ENCODE measurements around the gene ALAS1.

The ALAS1 gene

DNA sequence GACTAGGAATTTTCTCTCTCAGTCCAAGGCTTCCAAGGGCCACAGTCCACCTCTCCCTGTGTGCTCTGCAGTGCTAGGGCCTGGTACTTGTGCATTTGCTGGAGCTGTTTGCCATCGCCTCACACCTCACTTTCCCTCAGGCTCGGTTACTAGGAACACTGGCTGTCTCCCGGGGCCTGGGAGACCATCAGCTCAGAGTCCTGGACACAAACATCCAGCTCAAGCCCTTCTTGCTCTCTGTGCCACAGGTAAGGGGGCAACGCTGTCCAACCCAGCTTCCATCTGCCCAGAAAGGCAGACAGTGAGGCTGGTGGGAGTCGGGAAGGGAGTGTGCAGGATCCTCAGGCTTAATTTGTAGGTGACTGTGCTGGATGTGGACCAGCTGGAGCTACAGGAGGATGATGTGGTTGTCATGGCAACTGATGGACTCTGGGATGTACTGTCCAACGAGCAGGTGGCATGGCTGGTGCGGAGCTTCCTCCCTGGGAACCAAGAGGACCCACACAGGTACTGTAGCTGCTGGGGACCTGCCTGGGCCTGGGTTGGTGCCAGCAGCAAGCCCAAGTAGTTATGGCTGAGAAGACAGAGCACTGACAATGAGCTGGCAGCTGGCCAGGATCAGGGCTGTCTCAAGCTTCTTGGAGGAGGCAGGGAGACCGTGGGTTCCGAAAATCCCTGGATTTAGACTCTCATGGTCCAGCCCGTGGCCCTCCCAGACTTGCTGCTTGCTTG, 51.0 kb downstream of the ALAS1 start:
- peak in 4 of 56 donors; percentile 22 to 46 (median 28) for DNase-seq

- DNase-seq, result no peak
These were observed 51.7 kb downstream of the ALAS1 start for GRCh38 chr3:52249683-52250082.

DNA sequence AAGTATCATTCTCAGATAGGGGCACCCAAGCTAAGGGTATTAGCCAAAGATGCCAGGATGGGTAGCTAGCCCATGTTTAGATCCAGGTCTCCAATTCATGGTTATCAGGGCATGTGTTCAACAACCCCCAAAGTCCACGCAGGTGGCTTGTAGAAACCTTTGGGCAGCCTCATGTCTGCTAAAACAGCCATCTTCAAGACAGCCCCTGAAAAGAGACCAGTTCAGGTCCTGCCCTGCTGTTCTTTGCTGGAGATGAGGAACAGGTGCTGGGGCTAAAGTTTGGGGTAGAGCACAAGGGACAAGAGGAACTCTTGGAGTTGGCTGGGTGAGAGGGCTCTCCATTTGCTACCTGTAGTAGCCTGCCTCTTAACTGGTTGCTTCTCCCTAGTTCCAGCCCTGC, 52.2 kb downstream of the ALAS1 start:
- DNase-seq, result no peak

DNA sequence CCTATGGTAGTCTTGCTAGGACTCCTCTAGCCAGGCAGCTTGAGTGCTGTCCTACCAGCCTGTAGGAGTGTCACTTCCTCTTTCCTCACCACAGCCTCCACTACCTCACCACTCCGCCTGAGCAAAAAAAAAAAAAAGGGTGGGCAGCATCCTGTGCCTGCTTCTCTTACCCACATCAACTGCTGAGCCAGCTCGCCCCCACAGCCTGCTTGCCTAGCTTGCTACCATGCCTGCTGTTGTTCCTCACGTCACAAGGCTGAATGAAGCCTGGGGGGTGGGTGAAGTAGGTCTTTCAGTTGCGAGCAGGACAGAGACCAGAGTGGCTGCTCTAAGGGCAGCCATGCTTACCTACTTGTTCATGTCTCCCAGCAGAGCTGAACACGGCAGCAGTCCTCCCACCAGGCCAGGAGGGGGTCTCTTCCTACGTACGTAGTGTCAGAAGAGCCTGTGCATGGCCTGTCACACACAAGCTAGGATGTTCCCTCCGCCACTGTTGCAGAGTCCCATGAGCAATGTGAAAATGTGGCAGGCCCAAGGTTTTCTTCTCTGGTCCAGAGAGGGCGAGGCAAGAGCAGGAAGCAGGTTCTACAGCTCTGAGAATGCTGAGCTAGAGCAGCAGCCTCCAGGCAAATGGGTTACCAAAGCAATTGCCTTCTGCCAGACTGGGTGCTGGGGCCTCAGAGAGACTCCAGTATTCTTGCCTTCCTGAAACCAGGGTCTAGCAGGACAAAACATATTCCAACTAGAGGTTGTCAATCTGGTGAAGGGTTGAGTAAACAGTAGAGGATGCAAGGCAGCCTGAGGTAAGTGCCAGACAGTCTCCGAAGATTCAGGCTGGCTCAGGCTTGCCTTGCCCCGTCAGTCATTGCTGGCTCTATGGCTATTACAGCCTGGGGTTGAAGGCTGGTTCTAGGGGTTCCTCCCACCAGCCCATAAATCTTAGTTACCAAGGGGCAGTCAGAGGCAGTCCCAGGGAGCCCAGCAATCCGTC, 55.6 kb downstream of the ALAS1 start:
- DNase-seq, result peak in 36 of 56 donors; percentile 15 to 83 (median 55)

DNA sequence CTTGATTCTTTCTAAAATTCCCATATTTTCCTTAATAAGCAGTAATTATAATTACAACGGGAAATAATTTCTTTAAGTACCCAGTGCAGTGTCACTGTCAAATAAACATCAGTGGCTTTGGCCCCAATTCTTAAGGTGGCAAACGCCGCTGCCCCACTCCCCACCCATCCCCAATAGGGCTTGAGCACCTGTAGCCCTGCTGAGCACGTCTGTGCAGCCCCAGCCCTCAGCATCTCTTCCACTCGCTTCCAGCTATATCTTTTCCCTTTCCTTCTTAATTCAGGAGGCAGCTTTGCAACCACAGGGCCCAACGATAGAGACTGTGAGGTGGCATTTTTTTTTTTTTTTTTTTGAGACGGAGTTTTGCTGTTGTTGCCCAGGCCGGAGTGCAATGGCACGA, 56.6 kb downstream of the ALAS1 start:
- no peak for DNase-seq

DNA sequence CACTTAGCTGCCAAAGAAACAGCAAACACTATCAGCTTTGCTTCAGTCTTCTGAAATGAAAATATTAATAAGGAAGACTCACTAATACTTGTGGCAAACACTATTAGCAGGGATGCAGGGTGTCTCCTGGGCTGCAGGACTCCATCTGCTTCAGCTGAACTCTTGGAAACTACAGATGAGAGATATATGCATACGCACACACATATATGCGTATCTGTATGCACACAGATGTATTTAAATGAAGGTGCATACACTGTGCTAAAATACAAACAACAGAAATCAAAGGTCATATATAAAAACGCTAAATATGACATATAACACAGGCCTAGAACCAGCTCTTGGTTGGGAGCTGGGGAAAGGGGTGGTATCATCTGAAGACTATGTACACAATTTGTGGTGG, 58.2 kb downstream of the ALAS1 start:
- DNase-seq, result no peak

- DNase-seq, result no peak
These were observed 58.7 kb downstream of the ALAS1 start for GRCh38 chr3:52256622-52257021.

DNA sequence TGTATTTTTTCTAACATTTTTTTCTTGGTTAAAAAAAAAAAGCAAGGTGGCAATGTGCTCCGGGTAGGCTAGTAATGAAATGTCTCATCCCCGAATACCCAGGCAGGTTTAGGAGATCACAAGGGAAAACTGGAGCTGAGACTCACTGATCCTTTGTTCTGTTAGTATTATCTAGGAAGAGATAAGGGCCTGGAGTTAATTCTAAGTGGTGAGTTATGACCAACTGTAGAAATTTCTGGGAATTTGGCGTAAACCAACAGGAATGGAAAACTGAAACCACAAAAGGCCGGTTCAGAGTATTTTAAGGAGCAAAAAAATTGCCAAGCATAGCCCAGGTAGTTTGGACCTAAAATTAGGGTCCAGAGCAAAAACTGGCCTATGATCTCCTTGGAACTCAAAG, 60.0 kb downstream of the ALAS1 start:
- DNase-seq, result no peak

- DNase-seq, result no peak
These were observed 61.1 kb downstream of the ALAS1 start for GRCh38 chr3:52259035-52259434.

DNA sequence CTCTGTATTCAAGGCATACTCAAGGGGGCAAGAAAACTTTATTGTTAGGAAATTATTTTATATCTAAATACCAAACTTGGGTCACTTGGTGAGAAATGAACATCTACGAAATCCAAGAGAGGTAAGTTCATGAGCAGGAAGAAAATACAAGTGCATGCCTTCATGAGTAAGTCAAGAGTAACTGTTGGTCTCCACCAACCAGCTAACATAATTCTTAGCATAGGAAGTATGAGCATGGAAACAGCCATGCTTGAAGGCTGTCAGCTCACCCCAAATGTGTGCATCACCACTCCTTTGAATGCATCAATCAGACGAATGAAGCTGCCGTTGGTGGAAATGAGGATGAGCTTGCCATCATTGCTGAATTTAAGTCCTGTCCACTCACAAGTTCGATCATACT, 61.5 kb downstream of the ALAS1 start:
- no peak for DNase-seq

DNA sequence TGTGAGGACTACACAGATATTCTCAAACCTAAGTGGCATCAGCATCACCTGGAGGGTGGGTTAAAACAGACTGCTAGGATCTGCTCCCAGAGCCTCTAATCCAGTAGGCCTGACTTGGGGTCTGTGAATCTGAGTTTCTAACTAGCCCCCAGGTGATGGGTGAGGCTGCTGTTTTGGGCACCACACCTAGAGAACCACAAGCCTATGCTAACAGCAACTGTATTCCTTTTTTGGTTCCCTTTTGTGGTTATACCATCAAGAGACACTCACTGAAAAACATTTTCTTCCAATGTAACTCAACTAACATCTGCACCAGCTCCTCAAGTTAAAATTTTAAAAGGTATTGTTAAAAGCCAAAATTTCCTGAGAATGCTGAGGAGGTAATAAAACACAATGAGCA, 64.5 kb downstream of the ALAS1 start:
- no peak for DNase-seq
